SK-N-SH (cell line): ENCODE measurements around the gene TCEANC. TPM values are rescaled to one million over a fixed set of nuclear protein-coding genes. Genes with fewer than 3 reads are reported as not detected.
A peak's percentile ranks its signal among the peaks of the same experiment; 100 is the strongest.

Experiments
- FOSL2 ChIP-seq: IDR thresholded peaks from 2 replicates; pipeline ENCODE4 v1.4.0; 2012; ENCODE audit warnings: low read depth, mild to moderate bottlenecking, moderate library complexity, borderline replicate concordance
- FOXJ3 ChIP-seq: sonication (generic); formaldehyde crosslinking; IDR thresholded peaks from 2 replicates; pipeline ENCODE4 v1.5.1; 2020; ENCODE audit warnings: mild to moderate bottlenecking, missing genetic modification reagents
- IRF3 ChIP-seq: fragments of 150-350 bp; IDR thresholded peaks from 2 replicates; pipeline ENCODE4 v1.6.1; 2016; ENCODE audit warnings: mild to moderate bottlenecking, low read depth, low read length
- MEF2A ChIP-seq: IDR thresholded peaks from 2 replicates; pipeline ENCODE4 v1.4.0; 2012; ENCODE audit warnings: low read depth, borderline replicate concordance
- MXI1 ChIP-seq: IDR thresholded peaks from 2 replicates; pipeline ENCODE4 v1.6.1; 2012; ENCODE audit warnings: mild to moderate bottlenecking, low read depth, low read length, improper control_type of control experiment
- RFX5 ChIP-seq: IDR thresholded peaks from 2 replicates; pipeline ENCODE4 v1.6.1; 2012; ENCODE audit warnings: mild to moderate bottlenecking, improper control_type of control experiment, low read length
- SIN3A ChIP-seq: IDR thresholded peaks from 2 replicates; pipeline ENCODE4 v1.6.1; 2012; ENCODE audit warnings: low read depth, mild to moderate bottlenecking, low read length, moderate library complexity, borderline replicate concordance
- SMC3 ChIP-seq: IDR thresholded peaks from 2 replicates; pipeline ENCODE4 v1.6.1; 2012; ENCODE audit warnings: low read depth, low read length, improper control_type of control experiment
- TEAD4 ChIP-seq: IDR thresholded peaks from 2 replicates; pipeline ENCODE4 v1.4.0; 2012; ENCODE audit warnings: mild to moderate bottlenecking, borderline replicate concordance; ENCODE audit not compliant: insufficient read depth
- USF2 ChIP-seq: fragments of 150-350 bp; IDR thresholded peaks from 2 replicates; pipeline ENCODE4 v1.6.1; 2017; ENCODE audit warnings: antibody characterized with exemption, low read length, low read depth, borderline replicate concordance
- polyA plus RNA-seq, 3 experiments: library from polyadenylated mRNA; depleted of rRNA; stranded (reverse); fragments of >200 nt; gene quantifications; 2 replicates each; pipeline ENCODE4 v1.2.3, GENCODE V29; 2012
- TF ChIP-seq, protein P1 (sequence below): IDR thresholded peaks from 2 replicates; pipeline ENCODE4 v1.4.0; 2012; ENCODE audit warnings: low read depth, borderline replicate concordance
- TF ChIP-seq, protein P2 (sequence below): IDR thresholded peaks from 2 replicates; pipeline ENCODE4 v1.6.1; 2012; ENCODE audit warnings: mild to moderate bottlenecking, low read depth, low read length, moderate library complexity
- TF ChIP-seq, protein P3 (sequence below): IDR thresholded peaks from 2 replicates; pipeline ENCODE4; 2012

Gene TCEANC
- polyA plus RNA-seq, 1 of the 3 experiments (the other 2 are of a cell fraction): 0.84 TPM

GRCh38 chrX:13652287-13652793, 601 bp upstream of the TCEANC start (continued):
- TF ChIP-seq, protein P1, sequence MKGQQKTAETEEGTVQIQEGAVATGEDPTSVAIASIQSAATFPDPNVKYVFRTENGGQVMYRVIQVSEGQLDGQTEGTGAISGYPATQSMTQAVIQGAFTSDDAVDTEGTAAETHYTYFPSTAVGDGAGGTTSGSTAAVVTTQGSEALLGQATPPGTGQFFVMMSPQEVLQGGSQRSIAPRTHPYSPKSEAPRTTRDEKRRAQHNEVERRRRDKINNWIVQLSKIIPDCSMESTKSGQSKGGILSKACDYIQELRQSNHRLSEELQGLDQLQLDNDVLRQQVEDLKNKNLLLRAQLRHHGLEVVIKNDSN: peak; percentile 72; the same call in 1 of the 2 replicates
- no peak for TF ChIP-seq SIN3A
- peak; percentile 86; the same call in 1 of the 2 replicates for TF ChIP-seq FOSL2
- no peak for TF ChIP-seq MXI1
- TF ChIP-seq, protein P2, sequence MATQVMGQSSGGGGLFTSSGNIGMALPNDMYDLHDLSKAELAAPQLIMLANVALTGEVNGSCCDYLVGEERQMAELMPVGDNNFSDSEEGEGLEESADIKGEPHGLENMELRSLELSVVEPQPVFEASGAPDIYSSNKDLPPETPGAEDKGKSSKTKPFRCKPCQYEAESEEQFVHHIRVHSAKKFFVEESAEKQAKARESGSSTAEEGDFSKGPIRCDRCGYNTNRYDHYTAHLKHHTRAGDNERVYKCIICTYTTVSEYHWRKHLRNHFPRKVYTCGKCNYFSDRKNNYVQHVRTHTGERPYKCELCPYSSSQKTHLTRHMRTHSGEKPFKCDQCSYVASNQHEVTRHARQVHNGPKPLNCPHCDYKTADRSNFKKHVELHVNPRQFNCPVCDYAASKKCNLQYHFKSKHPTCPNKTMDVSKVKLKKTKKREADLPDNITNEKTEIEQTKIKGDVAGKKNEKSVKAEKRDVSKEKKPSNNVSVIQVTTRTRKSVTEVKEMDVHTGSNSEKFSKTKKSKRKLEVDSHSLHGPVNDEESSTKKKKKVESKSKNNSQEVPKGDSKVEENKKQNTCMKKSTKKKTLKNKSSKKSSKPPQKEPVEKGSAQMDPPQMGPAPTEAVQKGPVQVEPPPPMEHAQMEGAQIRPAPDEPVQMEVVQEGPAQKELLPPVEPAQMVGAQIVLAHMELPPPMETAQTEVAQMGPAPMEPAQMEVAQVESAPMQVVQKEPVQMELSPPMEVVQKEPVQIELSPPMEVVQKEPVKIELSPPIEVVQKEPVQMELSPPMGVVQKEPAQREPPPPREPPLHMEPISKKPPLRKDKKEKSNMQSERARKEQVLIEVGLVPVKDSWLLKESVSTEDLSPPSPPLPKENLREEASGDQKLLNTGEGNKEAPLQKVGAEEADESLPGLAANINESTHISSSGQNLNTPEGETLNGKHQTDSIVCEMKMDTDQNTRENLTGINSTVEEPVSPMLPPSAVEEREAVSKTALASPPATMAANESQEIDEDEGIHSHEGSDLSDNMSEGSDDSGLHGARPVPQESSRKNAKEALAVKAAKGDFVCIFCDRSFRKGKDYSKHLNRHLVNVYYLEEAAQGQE: no peak
- no peak for TF ChIP-seq IRF3
- no peak for TF ChIP-seq RFX5
- no peak for TF ChIP-seq USF2
- peak; percentile 66; the same call in 1 of the 2 replicates for TF ChIP-seq TEAD4
- TF ChIP-seq SMC3: no peak
- TF ChIP-seq, protein P3, sequence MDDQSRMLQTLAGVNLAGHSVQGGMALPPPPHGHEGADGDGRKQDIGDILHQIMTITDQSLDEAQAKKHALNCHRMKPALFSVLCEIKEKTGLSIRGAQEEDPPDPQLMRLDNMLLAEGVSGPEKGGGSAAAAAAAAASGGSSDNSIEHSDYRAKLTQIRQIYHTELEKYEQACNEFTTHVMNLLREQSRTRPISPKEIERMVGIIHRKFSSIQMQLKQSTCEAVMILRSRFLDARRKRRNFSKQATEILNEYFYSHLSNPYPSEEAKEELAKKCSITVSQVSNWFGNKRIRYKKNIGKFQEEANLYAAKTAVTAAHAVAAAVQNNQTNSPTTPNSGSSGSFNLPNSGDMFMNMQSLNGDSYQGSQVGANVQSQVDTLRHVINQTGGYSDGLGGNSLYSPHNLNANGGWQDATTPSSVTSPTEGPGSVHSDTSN: peak; percentile 93
- no peak for TF ChIP-seq FOXJ3
- no peak for TF ChIP-seq MEF2A
